Measurements from ENCODE around the gene ZDHHC23.

ZDHHC23 gene, protein sequence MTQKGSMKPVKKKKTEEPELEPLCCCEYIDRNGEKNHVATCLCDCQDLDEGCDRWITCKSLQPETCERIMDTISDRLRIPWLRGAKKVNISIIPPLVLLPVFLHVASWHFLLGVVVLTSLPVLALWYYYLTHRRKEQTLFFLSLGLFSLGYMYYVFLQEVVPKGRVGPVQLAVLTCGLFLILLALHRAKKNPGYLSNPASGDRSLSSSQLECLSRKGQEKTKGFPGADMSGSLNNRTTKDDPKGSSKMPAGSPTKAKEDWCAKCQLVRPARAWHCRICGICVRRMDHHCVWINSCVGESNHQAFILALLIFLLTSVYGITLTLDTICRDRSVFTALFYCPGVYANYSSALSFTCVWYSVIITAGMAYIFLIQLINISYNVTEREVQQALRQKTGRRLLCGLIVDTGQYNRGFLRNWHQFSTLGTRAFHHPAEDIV

DNA sequence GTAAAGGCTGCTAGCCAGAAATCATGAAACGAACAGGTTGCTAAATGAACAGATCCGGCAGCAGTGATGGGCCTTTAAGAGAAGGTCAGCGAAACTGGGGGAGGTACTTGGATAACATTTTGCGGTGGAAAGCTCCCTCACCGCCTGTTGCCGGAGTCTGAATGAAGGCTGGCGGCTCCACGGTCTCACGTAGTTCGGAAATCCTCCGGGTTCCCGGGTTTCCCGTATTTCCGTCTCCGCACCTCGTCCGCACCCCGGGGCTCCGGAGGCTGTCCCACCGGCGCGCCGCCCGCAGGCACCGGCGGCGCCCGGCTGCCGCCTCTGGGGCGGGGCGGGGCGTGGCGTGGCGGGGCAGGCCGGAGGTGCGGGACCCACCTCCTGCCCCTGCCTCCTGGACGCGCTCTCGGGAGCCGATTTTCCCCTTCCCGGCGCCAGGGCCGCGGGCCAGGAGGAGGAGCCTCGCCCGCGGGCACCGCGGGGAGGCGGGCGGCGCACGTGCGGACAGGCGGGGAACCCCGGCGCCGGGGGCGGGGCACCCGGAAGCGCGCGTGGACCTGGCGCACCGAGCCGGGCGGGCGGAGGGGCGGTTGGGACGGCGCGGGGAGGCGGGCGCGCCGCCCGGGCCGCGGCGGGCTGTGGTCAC, at the start of gene ZDHHC23:
Gene ZDHHC23, plus strand, starts transcription at position 642 of the 643 bp plus-strand sequence. CDS start 790 bp downstream, outside the sequence.
- DNase-seq (ENCODE audit: low spot score): peak; percentile 48

DNA sequence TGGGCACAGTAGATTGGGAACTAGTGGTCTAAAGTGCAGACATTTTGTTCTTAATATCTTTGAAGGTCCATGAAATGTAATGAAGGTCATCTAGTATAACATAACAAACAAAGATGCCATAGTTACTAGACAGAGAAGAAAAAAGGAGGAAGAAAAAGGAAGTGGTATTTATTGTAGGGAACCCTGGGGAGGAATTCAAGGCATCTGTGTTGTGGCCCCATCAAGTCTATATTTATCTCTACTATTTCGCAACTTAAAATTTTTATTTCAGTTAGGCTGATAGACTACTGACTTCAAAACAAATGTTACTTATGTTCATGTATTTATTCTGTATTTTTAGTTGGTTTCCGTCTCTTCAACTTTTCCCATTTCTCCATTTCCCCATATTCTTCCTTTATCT, 48.9 kb upstream of the ZDHHC23 start:
- no peak for DNase-seq (ENCODE audit: low spot score)

DNA sequence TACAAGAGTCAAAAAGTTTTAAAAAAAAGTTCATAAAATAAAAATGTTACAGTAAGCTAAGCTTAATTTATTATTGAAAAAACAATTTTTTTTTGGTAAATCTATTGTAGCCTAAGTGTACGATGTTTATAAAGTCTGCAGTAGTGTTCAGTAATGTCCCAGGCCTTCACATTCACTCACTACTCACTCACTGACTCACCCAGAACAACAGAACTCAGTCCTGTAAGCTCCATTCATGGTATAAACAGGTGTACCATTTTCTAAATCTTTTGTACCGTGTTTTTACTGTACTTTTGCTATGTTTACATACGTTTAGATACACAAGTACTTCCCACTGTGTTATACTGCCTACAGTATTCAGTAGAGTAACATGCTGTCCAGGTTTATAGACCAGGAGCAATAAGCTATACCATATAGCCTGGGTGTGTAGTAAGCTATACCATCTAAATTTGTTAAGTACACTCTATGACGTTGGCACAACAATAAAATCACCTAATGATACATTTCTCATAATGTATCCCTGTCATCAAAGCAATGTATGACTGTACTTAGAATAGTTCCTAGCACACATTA, 41.2 kb upstream of the ZDHHC23 start:
- DNase-seq (ENCODE audit: low spot score): no peak

DNA sequence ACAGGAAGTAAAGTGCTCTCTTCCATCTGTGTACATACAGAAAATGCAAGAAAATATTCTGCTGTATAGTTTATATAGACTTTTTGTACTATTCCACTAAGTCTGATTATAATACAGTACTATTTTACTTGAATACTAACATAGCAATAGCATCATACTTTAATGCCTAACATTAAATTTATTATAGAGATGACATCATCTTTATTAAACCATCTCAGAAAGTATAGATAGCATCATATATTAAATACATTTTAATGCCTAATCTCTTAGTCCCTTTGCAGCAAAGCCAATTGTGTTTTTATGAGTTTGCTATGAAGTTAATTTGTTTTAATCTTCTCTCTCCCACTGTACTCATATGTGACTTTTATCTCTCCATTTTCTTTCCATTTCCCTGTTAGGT, 39.7 kb upstream of the ZDHHC23 start:
- DNase-seq (ENCODE audit: low spot score): no peak

DNA sequence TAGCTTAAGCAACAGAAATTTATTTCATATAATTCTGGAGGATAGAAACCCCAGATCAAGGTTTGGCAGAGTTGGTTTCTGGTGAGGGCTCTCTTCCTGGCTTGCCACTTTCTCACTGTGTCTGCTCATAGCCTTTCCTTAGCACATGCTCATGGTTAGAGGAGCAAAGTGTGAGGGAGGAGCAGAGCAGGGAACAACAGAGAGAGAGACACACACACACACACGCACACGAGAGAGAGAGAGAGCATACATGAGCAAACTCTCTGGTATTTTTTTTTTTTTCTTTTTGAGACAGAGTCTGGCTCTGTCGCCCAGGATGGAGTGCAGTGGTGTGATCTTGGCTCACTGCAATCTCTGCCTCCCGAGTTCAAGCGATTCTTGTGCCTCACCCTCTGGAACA, 36.8 kb upstream of the ZDHHC23 start:
- DNase-seq (ENCODE audit: low spot score): no peak

DNA sequence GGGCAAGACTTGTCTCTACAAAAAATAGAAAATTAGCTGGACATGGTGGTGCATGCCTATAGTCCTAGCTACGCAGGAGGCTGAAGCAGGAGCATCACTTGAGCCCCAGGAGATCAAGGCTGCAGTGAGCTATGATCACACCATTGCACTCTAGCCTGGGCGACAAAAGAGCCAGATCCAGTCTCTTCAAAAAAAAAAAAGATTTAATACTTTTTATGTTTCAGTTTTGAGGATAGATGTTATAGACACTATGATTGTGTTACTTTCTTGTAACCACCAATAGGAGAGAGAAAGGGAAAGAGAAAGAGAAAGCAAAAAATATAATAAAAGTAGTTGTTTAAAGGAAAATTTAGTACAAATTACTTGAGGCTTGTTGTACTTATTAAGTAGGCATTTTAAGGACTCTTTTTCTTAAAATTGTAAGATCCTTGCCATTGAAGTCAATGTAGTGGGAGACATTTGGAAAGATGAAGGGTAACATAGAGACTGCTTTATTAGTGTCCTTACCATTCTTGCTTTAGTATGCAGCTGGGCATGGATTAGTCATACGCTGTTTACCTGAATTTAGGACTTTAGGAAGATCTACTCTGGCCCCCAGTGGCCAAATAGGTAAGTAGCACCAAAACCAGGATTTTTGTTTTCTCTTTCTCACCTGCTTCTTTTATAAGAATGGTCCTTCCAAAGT, 35.1 kb upstream of the ZDHHC23 start:
- peak; percentile 47 for DNase-seq (ENCODE audit: low spot score)

DNA sequence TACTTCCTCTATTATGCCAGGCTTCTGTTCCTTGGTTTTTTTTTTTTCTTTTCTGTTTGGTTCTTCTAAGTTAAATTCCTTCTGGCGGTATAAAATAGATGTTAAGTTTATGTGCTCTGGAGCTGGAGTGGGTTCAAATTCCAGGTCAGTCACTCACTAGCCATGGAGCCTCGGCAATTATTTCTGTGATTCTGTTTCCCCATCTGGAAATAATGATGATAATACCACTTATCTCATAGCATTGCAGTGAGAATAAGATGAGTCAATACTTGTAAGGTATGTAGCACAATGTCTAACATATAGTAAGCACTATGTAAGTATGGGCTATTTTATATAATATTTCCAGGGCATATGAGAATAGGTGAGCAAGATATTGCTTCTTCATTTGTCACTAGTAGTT, 33.2 kb upstream of the ZDHHC23 start:
- DNase-seq (ENCODE audit: low spot score): no peak

DNA sequence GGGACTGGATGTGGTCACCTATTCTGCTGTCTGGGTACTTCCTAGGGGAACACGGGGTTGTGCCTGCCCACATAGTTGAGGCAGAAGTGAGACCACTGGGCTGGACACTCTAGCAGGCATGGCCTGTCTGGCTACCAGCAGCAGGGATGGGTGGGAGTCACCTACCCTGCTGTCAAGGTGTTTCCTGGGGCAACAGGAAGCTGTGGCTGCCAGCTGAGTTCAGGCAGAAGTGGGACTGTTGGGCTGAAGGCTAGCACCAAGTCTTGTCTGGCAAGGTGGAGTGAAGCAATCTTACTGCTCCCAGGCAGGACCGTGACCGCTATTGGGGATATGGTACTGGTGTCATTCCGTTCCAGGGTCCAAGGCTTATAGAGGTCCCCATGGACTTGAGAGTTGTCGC, 20.3 kb upstream of the ZDHHC23 start:
- no peak for DNase-seq (ENCODE audit: low spot score)

DNA sequence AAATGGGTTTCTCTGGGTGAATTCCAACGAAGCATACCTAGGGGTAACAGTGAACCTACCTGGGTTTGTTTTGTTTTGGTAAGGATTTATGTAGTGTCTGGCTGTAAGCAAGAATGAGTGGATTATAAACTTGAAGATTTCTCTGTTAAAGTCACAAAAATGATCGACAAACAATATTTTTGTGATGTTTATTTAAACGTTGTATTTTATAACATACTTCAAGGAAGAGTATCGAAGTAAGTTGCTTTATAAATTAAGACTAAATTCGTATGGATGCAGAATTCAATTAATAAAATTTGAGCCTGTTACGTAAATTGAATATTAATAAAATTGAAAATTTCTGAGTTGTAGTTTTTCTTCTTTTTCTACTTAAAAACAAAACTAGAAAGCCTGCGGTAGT, 982 bp upstream of the ZDHHC23 start:
- DNase-seq (ENCODE audit: low spot score): no peak

DNA sequence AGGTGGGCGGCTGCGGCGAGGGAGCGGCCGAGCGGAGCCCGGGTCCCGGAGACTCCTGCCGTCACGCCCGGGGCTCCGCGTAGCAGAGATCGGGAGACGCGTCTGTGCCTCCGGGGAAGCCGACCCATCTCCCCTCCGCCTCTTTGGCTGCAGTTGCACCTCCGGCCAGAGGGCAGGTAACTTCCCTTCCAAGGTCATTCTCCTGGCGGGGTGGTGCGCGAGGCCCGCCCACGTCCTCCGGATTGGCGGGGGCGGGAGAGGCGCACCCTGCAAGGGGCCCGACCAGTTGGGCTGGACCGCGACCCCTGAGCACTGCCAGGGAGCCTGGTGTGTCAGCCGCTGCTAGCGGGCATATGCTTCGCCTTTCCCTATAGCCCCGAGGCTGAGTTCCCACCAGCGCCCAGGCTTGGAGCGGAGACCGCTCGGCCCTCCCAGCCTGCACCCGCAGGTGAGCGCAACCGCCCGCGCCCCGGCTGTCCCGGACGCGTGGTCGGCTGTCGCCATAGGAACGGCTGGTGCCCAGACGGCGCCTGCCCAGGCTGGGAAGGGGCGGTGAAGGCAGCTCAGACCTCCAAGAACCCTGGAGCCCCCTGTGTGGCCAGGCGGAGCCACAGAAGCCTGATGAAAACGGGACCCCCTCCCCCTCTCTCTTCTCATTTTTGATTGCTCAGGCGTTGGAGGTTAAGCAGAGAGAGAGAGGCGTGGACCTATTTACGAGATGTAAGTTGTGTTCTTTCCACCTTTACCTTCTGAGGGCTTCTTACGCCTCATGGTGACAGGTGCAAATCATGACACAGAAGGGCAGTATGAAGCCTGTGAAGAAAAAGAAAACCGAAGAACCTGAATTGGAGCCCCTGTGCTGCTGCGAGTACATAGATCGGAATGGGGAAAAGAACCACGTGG, 453 bp downstream of the ZDHHC23 start:
- DNase-seq (ENCODE audit: low spot score): no peak

DNA sequence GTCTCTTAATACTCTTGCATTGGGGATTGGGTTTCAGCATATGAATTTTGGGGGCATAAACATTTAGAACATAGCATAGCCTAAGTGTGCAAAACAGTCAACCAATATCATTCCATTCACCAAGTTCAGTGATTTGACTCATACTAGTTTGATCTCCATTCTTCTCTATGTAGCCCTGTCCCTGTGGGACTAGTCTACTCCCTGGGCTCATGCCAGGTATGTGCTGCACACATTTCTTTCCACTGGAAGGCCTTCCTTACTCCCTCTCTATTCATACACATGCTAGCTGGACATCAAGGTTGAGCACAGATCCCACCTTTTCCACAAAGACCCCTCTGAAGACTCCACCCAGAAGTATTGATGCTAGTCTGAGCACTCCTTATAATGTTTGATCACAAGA, 5.1 kb downstream of the ZDHHC23 start:
- no peak for DNase-seq (ENCODE audit: low spot score)

DNA sequence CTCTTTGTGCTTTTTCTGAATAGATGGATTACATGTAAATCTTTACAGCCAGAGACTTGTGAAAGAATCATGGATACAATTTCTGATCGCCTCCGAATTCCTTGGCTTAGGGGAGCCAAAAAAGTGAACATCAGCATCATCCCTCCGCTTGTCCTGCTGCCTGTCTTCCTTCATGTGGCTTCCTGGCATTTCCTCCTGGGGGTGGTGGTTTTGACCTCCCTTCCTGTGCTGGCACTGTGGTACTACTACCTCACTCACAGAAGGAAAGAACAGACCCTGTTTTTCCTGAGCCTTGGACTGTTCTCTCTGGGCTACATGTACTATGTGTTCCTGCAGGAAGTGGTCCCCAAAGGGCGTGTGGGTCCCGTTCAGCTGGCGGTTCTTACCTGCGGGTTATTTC, 5.9 kb downstream of the ZDHHC23 start:
- DNase-seq (ENCODE audit: low spot score): no peak

DNA sequence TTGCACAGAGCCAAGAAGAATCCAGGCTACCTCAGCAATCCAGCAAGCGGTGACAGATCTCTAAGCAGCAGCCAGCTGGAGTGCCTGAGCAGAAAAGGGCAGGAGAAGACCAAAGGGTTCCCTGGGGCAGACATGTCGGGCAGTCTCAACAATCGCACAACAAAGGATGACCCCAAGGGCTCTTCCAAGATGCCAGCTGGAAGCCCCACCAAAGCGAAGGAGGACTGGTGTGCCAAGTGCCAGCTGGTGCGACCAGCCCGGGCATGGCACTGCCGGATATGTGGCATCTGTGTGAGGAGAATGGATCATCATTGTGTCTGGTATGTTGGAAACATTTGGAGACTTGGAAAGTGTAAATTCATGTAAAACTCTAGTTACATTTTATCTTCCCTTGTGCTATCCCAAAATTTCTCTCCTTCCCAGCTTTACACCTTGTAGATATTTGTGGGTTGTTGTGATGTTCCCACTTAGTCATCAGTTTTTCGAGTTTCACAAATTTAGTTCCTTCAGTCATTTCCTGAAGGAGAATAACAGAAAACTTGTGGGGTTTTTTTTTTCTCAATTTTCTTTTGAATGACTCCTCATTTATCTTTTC, 6.4 kb downstream of the ZDHHC23 start:
- no peak for DNase-seq (ENCODE audit: low spot score)

DNA sequence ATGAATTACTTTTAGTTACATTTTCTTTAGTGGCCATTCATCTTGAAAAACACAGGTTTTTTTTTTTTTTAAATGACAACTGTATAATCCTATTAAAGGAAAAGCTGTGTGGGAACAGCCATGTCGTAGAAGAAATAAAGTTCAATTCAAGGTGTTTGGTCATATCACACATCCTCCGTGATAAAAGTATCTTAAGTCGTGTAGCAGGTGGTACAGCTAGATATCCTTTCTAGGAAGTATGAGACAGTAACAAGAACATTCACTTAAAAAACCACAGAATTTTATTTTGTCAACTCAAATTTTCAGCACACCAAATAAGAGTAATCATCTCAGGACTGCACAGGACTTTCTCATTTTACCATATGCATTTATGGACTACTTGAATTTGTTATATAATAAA, 16.1 kb downstream of the ZDHHC23 start:
- DNase-seq (ENCODE audit: low spot score): no peak

DNA sequence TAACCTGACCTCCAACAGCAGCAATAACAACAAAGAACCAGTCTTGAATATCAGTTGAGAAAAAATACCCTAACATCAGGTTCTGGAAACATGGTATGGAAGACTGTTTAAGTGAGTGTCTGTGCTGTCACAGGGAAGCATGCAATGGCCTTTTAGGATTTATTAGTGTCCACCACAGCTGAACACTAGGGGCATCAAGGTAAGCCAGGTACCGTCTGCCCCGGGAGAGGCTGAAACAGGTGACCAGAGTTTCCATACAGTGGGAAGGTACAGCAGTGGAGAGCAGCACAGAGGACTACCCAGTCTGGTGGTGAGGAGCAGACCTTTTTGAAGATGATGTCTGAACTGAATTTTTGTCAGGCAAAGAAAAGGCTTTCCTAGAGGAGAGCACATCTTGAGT, 18.4 kb downstream of the ZDHHC23 start:
- no peak for DNase-seq (ENCODE audit: low spot score)

DNA sequence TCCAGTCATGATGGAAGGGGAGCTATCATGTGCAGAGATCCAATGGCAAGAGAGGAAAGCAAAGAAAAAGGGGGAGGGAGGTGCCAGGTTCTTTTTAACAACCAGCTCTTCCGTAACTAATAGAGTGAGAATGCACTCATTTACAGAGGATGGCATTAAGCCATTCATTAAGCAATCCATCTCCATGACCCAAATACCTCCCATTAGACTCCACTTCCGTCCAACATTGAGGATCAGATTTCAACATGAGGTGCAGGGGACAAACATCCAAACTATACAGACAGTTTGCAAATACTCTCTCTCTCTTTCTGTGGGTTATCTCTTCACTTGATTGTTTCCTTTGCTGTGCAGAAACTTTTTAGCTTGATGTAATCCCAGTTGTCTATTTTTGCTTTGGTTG, 21.2 kb downstream of the ZDHHC23 start:
- DNase-seq (ENCODE audit: low spot score): no peak

DNA sequence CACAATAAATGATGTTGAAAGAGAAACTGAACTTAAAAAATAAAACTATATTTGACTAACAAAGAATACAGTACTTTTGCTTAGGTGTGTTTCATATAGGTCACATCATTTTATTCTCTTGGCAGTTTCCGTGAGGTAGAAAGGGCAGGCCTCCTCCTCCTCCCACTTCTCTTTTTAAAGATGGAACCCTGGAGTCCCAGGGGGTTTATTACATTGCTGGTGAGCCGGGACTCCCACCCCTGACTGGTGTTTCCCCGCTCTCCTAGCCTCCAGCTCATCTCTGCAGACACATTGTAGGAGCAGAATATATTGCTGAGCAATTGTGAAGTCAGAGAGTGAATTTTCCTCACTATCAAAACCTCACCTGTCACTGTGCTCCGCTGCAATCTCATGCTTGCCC, 30.0 kb downstream of the ZDHHC23 start:
- no peak for DNase-seq (ENCODE audit: low spot score)

DNA sequence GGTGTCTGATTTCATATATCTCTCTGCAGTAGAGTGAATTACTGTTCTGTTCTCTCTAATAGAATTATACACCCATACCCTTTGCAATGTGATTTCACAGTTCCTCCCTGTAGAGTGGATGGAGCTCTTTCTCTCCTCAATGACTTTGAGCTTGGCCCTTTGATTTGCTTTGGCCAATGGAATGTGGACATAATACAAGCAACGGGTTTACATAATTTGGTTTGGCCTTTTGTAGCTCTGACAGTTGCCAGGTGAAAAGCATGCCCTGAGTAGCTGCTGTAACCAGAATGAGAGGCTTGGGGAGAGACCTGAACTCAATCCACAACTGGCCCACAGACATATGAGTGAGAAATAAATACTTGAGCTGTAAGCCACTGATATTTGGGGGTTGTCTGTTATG, 32.1 kb downstream of the ZDHHC23 start:
- DNase-seq (ENCODE audit: low spot score): no peak

DNA sequence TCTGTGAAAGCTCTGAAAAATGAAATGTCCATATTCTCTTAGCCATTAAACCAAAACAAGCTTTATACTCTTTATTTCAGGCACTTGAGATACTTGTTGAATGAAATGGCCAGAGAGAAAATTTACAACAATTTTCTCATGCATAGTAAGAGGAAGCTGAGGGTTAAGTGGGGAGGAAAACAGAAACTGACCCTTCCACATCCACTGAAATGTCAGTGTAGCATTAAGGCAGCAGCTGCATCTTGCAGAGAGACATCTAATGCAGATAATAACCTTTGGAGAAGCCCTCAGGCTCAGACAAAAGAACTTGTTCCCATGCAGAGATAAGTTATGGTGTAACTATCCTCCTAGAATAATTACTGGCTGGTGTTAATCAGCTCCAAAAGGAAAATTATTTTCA, 34.0 kb downstream of the ZDHHC23 start:
- DNase-seq (ENCODE audit: low spot score): no peak

DNA sequence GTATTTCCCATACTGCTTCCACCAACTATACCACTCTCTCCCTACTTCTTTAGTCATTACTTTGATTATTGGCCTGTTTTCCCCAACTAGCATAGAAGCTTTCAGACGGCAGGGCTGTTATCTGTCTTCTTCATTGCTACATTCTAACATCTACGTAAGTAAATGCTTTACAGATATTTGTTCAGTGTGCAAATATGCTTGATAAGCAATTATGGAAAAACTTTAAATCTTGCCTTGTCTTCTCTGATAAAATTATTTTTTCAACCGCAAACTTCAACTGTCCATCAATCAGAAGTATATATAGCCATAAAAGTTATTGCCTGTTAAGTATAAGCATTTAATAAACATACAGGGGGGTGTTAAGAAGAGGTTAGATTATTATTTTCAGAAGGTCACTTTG, 35.7 kb downstream of the ZDHHC23 start:
- no peak for DNase-seq (ENCODE audit: low spot score)

DNA sequence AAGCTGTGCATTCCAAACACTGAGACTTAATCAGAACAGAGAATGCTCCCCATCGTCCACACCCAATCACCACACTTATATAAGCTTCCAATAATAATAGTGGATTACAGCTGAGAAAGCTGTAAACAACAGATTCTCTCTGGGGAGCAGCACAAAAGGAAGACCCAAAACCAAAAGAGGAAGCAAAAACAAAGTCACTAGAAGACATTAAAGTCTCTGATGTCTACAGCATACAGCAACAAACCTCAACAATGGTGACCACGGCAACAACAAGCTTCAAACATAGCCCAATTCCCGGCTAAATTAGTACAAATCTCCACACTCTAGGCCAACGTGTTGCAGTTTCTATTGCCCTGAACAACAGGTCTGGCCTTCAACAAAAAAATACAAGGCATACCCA, 37.7 kb downstream of the ZDHHC23 start:
- no peak for DNase-seq (ENCODE audit: low spot score)

Measured in CD4-positive, alpha-beta T cell treated with Interleukin-6 at 100 ng/mL for 8 hours (primary cell).